Mucosa of descending colon (tissue), 3 donors: ENCODE results near the gene KLHL11. TPM values are rescaled to one million over a fixed set of nuclear protein-coding genes. Genes with fewer than 3 reads are reported as not detected.

Experiments used
- ATAC-seq: fragments of 200-7000 bp; cut with Tn5 transposase; one replicate; pipeline ENCODE4 v1.9.1; 2020; ENCODE audit warnings: mild to moderate bottlenecking, moderate library complexity
- DNase-seq, 3 donors: peaks; one replicate each; pipeline ENCODE4 v3.0.0-alpha.2; 2020
- H3K36me3 ChIP-seq: fragments of 200-600 bp; one replicate; pipeline ENCODE4 v1.8.0; 2021; ENCODE audit warnings: low read depth, mild to moderate bottlenecking
- H3K4me1 ChIP-seq: fragments of 200-600 bp; one replicate; pipeline ENCODE4 v1.8.0; 2021; ENCODE audit warnings: low read depth, mild to moderate bottlenecking
- H3K4me3 ChIP-seq: fragments of 200-600 bp; one replicate; pipeline ENCODE4 v1.8.0; 2021; ENCODE audit warnings: mild to moderate bottlenecking
- H3K9me3 ChIP-seq: fragments of 200-600 bp; one replicate; pipeline ENCODE4 v1.8.0; 2021; ENCODE audit warnings: mild to moderate bottlenecking
- CTCF ChIP-seq: fragments of 200-600 bp; IDR thresholded peaks from one replicate; pipeline ENCODE4 v1.8.0; 2022; ENCODE audit warnings: antibody characterized with exemption, mild to moderate bottlenecking
- intact Hi-C, 2 donors: fragments of 100-400 bp; cut with DNase I in 1 of 2; cut with micrococcal nuclease in 1 of 2; formaldehyde crosslinking; loops; one replicate each; pipeline versions ENCODE4 v1.11.0 to v1.11.1; 2022; cut with DNase I, micrococcal nuclease
- total RNA-seq, 3 donors: library from RNA; stranded (reverse); fragmentation: NEBNext Ultra II Directional in 2 of 3; extraction: Animal tissue kit (Norgen Biotek cat#: 25700) in 2 of 3; gene quantifications; one replicate each; pipeline versions ENCODE4 v1.2.1 to v1.2.4, GENCODE V29; 2021 to 2023
- donor health status: DM: no; HTN: no; CAD: no; lungs with moderate emphysema.
- donor health status: DM: no; HTN: no; CAD: no.
- donor health status: DM: no; HTN: yes; CAD: no.

Gene KLHL11
- total RNA-seq, 3 donors from 2014 or later, result 7.6 to 14.7 (median 8.5) TPM

GRCh38 chr17:41821776-41822175, 43.4 kb downstream of the KLHL11 start:
- TF ChIP-seq CTCF, result no peak
- ATAC-seq, result no peak
- intact Hi-C loops, result no loop called here
- Histone ChIP-seq H3K9me3 (no peaks in the 10 kb centered on the region), H3K4me1 (no peaks in the 10 kb centered on the region), H3K36me3 (no peaks in the 10 kb centered on the region), H3K4me3 (no peak overlapping the region)
- DNase-seq, result no peak

DNA sequence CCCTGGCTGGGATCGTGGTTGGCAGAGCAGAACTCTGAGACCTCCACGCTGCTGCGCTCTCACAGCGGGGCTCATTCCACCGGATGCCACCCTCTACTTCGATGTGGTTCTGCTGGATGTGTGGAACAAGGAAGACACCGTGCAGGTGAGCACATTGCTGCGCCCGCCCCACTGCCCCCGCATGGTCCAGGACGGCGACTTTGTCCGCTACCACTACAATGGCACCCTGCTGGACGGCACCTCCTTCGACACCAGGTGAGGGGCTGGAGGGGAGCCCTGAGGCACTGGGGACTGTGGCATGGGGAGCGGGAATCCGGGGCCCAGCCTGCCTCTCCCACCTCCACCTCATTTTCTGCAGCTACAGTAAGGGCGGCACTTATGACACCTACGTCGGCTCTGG, 47.2 kb downstream of the KLHL11 start:
- no peak for ATAC-seq
- no peak overlapping the region for H3K4me3 ChIP-seq
- intact Hi-C loops, result no loop called here
- DNase-seq, result peak in 1 of 3 donors; percentile 42
- no peaks in the 10 kb centered on the region for H3K4me1 ChIP-seq
- TF ChIP-seq CTCF, result no peak
- no peaks in the 10 kb centered on the region for H3K36me3 ChIP-seq
- H3K9me3 ChIP-seq, result no peaks in the 10 kb centered on the region

- TF ChIP-seq CTCF, result no peak
- Histone ChIP-seq H3K4me1 (peaks cover 6% of the 10 kb centered on the region), H3K4me3 (no peak overlapping the region), H3K9me3 (no peaks in the 10 kb centered on the region), H3K36me3 (no peaks in the 10 kb centered on the region)
- intact Hi-C loops, result no loop called here
- peak in 1 of 3 donors; percentile 36 for DNase-seq
- no peak for ATAC-seq
Observed at GRCh38 chr17:41816637-41817320, 48.4 kb downstream of the KLHL11 start.

DNA sequence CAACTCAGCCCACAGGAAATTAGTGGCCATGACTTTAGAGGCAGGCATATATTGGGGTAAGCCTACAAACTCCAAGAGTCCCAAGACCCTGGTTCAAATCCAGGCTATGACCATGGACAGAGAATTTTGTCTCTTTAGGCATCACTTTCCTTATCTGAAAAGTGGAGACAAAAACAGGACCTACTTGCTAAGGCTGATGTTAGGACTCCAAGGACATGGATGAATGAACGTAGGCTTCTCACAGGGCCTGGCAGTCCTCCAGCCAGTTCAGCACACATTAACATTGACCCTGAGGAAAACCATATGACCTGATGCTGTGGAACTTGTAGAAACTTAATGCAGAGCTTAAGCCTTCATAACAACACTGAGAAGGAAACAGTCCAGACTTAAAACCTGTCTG, 51.0 kb downstream of the KLHL11 start:
- H3K9me3 ChIP-seq, result no peaks in the 10 kb centered on the region
- DNase-seq, result no peak
- H3K36me3 ChIP-seq, result no peaks in the 10 kb centered on the region
- H3K4me3 ChIP-seq, result no peak overlapping the region
- TF ChIP-seq CTCF, result no peak
- H3K4me1 ChIP-seq, result peaks cover 22% of the 10 kb centered on the region
- intact Hi-C loops, result no loop called here
- ATAC-seq, result no peak

GRCh38 chr17:41813699-41814124, 51.5 kb downstream of the KLHL11 start:
- H3K4me3 ChIP-seq, result no peak overlapping the region
- H3K4me1 ChIP-seq, result peaks cover 22% of the 10 kb centered on the region

More at GRCh38 chr17:41813699-41814124, 51.5 kb downstream of the KLHL11 start:
- no peaks in the 10 kb centered on the region for H3K9me3 ChIP-seq
- TF ChIP-seq CTCF, result no peak
- no peaks in the 10 kb centered on the region for H3K36me3 ChIP-seq
- ATAC-seq, result no peak
- no peak for DNase-seq
- intact Hi-C loops, result no loop called here
